Pons (tissue), 1 donor: ENCODE data around the gene EHD2.
"Not testable (repeated sequence)": the region's sequence is repeated elsewhere in the genome, so short reads cannot be mapped to it uniquely, and the experiment has no call there.

ENCODE experiments used
- DNase-seq: peaks from one replicate; pipeline ENCODE4 v3.0.0-alpha.2; 2016; ENCODE audit warnings: low spot score

EHD2 gene

GRCh38 chr19:47750752-47751151, 37.5 kb downstream of the EHD2 start:
- no peak for DNase-seq

GRCh38 chr19:47752440-47753211, 39.4 kb downstream of the EHD2 start:
- no peak for DNase-seq

DNA sequence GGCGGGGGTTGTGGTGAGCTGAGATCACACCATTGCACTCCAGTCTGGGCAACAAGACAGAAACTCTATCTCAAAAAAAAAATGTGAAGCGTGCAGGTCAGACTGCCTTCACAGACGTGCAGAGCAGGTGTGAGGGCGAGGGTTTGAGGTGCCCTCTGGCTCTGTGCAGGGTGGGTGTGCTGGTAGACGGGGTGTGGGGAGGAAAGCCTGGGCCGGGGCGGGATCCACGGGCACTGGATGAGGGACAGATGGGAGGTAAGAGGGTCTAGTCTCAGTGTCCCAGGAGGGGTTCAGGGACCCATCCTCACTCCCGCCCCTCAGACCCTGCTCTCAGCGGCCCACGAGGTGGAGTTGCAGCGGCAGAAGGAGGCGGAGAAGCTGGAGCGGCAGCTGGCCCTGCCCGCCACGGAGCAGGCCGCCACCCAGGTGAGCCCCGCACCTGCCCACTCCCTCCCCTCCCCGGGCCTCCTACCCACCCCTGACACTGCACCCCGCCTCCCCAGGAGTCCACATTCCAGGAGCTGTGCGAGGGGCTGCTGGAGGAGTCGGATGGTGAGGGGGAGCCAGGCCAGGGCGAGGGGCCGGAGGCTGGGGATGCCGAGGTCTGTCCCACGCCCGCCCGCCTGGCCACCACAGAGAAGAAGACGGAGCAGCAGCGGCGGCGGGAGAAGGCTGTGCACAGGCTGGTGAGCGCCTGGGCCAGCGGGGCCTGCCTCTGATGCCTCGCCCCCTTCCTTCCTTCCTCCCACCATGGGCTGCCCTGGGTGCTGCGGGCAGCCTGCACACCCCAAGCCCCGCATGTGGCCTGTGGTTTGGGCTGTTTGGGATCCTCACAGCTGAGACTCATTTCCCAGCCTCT, 41.2 kb downstream of the EHD2 start:
- DNase-seq, result no peak

DNA sequence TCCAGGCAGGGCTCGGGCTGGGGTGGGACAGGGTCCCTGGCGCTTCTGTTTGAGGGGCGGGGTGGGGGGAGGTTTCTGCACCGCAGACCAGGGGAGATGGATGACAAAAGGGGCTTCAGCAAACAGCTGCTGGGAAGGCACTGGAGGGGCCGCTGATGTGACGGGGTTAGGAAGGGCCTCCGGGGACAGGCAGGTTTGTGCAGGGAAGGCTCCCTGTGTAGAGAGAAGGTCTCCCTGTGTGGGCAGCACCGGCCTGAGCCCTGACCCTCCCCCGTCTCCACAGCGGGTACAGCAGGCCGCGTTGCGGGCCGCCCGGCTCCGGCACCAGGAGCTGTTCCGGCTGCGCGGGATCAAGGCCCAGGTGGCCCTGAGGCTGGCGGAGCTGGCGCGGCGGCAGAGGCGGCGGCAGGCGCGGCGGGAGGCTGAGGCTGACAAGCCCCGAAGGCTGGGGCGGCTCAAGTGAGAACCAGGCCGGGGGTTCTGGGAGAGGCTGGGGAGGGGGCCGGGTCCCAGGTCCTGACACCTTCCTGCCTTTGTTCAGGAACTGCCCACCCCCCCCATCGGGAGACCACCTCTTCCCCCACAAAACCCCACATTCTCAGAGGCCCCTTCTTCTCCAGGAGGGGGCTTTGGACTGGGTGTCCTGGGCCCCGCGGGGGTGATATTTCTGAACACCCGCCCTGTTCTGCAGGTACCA, 42.0 kb downstream of the EHD2 start:
- DNase-seq, result no peak

GRCh38 chr19:47755762-47756626, 42.8 kb downstream of the EHD2 start:
- no peak for DNase-seq

GRCh38 chr19:47756627-47756929, 43.4 kb downstream of the EHD2 start:
- DNase-seq, result no peak

- DNase-seq, result no peak
Observed at GRCh38 chr19:47756953-47757608, 43.9 kb downstream of the EHD2 start.

- no peak for DNase-seq
Observed at GRCh38 chr19:47757617-47758442, 44.6 kb downstream of the EHD2 start.

GRCh38 chr19:47758443-47758804, 45.2 kb downstream of the EHD2 start:
- no peak for DNase-seq

- DNase-seq, result no peak
Observed at GRCh38 chr19:47760632-47760999, 47.4 kb downstream of the EHD2 start.

GRCh38 chr19:47761566-47761965, 48.3 kb downstream of the EHD2 start:
- no peak for DNase-seq

- DNase-seq, result no peak
Observed at GRCh38 chr19:47762151-47762550, 48.9 kb downstream of the EHD2 start.

DNA sequence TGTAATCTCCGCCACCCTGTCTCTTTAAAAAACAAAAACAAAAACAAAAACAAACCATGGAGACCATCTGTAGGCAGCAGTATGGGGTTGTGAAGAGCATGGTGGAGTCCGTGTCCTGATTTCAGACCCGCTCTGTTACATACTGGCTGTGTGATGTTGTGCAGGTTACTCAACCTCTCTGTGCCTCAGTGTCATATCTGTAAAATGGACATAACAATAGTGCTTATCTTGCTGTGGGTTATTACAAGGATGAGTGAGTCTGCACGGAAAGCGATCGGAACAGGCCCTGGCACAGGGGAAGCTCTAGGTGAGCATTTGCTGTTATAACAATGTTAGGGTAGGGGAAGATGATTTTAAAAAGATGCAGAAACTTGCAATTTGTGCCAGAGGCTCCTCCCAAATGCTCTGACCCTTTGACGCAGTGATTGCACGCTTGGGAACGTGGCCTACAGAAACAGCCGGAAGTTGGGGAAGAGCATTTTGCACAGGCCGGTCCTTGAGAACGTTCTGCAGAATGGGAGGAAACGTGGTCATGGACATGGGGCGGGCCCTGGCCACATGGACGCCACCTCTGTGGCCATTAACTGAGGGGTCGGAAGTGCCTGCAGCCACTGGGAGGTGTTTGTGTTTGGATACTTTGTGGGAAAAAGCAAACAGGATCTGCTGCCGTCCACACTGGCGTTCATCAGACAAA, 49.5 kb downstream of the EHD2 start:
- no peak for DNase-seq

- DNase-seq, result not testable (repeated sequence)
Observed at GRCh38 chr19:47764705-47765104, 51.5 kb downstream of the EHD2 start.

GRCh38 chr19:47765523-47766358, 52.5 kb downstream of the EHD2 start:
- no peak for DNase-seq

DNA sequence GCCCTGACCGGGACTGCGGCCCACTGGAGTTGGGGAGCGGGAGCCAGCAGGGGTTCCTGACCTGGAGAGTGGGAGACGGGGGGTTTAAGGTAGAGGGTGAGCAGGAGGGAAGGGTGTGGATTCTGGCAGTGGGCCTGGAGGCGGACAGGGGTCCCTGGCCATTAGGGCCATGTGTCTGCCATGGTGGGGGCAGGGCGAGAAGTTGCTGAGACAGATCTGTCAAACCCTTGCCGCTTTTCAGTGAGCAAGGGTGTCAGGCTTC, 53.1 kb downstream of the EHD2 start:
- DNase-seq, result no peak

- no peak for DNase-seq
Observed at GRCh38 chr19:47766670-47767069, 53.4 kb downstream of the EHD2 start.

- no peak for DNase-seq
Observed at GRCh38 chr19:47767349-47767748, 54.1 kb downstream of the EHD2 start.

DNA sequence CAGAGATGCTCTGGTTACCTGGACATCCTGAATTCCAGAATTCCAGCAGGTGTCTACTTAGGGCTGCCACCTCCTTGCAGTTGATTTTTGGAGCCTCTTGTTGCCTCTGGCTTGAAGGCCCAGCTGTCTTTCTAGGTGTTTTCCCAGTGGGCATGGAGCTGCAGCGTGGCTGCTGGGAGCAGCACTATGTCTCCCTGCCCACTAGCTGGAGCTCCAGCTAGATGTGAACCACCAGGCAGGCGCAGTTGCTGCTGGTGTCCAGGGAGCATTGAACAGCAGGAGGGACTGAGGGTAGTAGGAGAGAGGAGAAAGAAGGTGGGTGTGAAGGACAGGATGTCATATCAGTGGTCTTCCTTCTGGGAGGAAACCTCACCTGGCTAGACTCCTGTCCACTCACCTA, 55.4 kb downstream of the EHD2 start:
- no peak for DNase-seq
